GM19324 (cell line): ENCODE results near the gene FRMD5.
"Not testable (repeated sequence)": the region's sequence is repeated elsewhere in the genome, so short reads cannot be mapped to it uniquely, and the experiment has no call there.

Source experiments
- ATAC-seq: cut with Tn5 transposase; IDR thresholded peaks from one replicate; pipeline ENCODE4 v1.9.1; 2021; ENCODE audit warnings: mild to moderate bottlenecking, moderate library complexity; ENCODE audit not compliant: unreplicated experiment, low FRiP score

The FRMD5 gene

GRCh38 chr15:44035781-44036699 lies 159.0 kb downstream of the FRMD5 start:
- ATAC-seq = no peak

- no peak for ATAC-seq
These were observed 160.0 kb downstream of the FRMD5 start for GRCh38 chr15:44034933-44035624.

- no peak for ATAC-seq
These were observed 160.7 kb downstream of the FRMD5 start for GRCh38 chr15:44034334-44034733.

- no peak for ATAC-seq
These were observed 161.2 kb downstream of the FRMD5 start for GRCh38 chr15:44033894-44034293.

GRCh38 chr15:44032820-44033219 lies 162.3 kb downstream of the FRMD5 start:
- ATAC-seq = not testable (repeated sequence)

- ATAC-seq = no peak
These were observed 165.0 kb downstream of the FRMD5 start for GRCh38 chr15:44029940-44030568.

GRCh38 chr15:44029003-44029402 lies 166.1 kb downstream of the FRMD5 start:
- ATAC-seq = no peak

GRCh38 chr15:44028349-44028748 lies 166.7 kb downstream of the FRMD5 start:
- no peak for ATAC-seq

- ATAC-seq = no peak
These were observed 170.9 kb downstream of the FRMD5 start for GRCh38 chr15:44024155-44024554.

GRCh38 chr15:44023176-44023575 lies 171.9 kb downstream of the FRMD5 start:
- no peak for ATAC-seq

GRCh38 chr15:44018151-44018550 lies 176.9 kb downstream of the FRMD5 start:
- no peak for ATAC-seq

GRCh38 chr15:44015545-44016305 lies 179.3 kb downstream of the FRMD5 start:
- no peak for ATAC-seq

GRCh38 chr15:44011238-44011854 lies 183.7 kb downstream of the FRMD5 start:
- no peak for ATAC-seq

GRCh38 chr15:44010089-44010488 lies 185.0 kb downstream of the FRMD5 start:
- ATAC-seq = no peak

- no peak for ATAC-seq
These were observed 186.0 kb downstream of the FRMD5 start for GRCh38 chr15:44009038-44009437.

GRCh38 chr15:44000248-44000647 lies 194.8 kb downstream of the FRMD5 start:
- ATAC-seq = not testable (repeated sequence)

- ATAC-seq = no peak
These were observed 196.5 kb downstream of the FRMD5 start for GRCh38 chr15:43998607-43999006.

GRCh38 chr15:43991206-43991605 lies 203.9 kb downstream of the FRMD5 start:
- no peak for ATAC-seq

GRCh38 chr15:43989938-43990337 lies 205.1 kb downstream of the FRMD5 start:
- ATAC-seq = no peak

GRCh38 chr15:43988900-43989299 lies 206.2 kb downstream of the FRMD5 start:
- ATAC-seq = no peak
